GM12892 (cell line): Measurements from ENCODE around the gene VEGFB.

ENCODE experiments used
- POLR2A ChIP-seq: IDR thresholded peaks from 2 replicates; pipeline ENCODE4 v1.6.1; 2011; ENCODE audit warnings: low read depth, low read length, control low read depth
- POLR2AphosphoS5 ChIP-seq: IDR thresholded peaks from 2 replicates; pipeline ENCODE4 v1.6.1; 2011; ENCODE audit warnings: low read depth, low read length, control low read depth
- TAF1 ChIP-seq: IDR thresholded peaks from 2 replicates; pipeline ENCODE4 v1.6.1; 2011; ENCODE audit warnings: low read depth, mild to moderate bottlenecking, control low read depth, low read length, borderline replicate concordance

DNA sequence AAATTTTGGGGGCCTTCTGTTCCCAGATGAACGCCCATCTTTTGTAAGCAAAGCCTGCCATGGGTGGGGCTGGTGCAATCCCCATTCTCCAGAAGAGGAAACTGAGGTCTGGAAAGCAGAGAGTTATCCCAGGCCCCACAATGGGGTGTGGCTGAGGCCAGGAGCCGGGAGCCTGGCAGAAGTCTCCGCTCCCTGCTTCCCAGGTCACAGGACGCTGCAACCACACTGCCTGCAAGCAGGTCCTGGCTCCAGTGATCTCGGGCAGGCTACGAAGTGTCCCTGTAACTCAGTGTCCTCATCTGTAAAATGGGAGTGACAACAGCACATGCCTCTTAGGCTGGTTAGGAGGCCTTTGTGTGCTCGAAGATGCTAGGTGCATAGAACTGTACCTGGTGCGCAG, 18.7 kb downstream of the VEGFB start:
- TF ChIP-seq TAF1: no peak
- TF ChIP-seq POLR2A: no peak
- TF ChIP-seq POLR2AphosphoS5: no peak
